ENCODE data around the gene SLC9A8. TPM values are rescaled to one million over a fixed set of nuclear protein-coding genes. Genes with fewer than 3 reads are reported as not detected.

SLC9A8 gene
- total and polyA plus RNA-seq, 7 donors: 6.1 to 19.4 (median 10.6) TPM

DNA sequence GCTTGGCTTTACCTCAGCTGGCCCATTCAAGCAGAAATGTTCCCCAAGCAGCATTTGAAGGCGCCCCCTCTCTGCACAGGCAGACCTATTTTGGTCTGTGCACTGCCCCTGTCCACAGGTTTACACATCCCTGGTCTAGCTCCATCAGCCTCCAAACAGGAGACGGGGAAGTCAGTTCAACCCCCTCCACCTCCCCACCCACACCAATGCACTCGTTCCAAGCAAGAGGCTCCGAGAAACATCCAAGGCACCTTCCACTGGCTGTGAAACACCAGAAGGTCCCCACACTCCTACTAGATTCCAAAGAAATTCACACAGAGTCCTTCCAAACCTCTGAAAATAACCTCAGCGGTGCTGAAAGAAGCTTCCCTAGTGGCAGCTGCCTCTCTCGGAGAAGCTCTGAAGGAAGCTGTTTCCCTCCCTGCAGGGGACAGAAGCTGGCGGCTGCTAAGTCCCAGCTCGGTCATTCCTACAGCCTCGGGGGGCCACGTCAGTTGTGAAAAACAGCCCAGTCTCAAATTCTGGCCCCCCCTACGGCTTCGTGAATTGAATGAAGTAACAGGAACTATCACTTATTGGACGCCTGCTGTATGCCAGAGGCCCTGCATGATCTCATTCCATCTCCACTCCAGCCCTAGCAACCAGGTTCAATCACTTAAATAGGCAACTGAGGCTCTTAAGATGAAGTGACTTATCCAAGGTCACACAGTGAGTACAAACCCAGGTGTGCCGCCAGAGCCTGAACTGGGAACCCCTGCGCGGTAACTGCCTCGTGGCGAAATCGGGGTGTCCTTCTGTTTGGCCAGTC lies 101.9 kb downstream of the SLC9A8 start:
- WGBS, 3 donors: 2 to 4% (median 2%) methylated on average over 19 of the region's 19 CpGs
- Histone ChIP-seq H3K4me1 (peaks cover 48% of the 10 kb centered on the region), H3K9me3 (no peaks in the 10 kb centered on the region), H3K4me3 (peak overlapping the region; percentile 92), H3K27me3 (ENCODE audit: insufficient read depth in 3 of 3, low read length in 2 of 3) (no peaks in the 10 kb centered on the region), H3K27ac (peak overlapping the region; percentile 99), H3K36me3 (ENCODE audit: insufficient read depth in 1 of 2, low read depth in 1 of 2) (peaks cover 0 to 5% of the 10 kb centered on the region in 2 donors)
- DNase-seq (no peak), ATAC-seq (peak in 1 of 4 donors; percentile 0)
- intact Hi-C loops (cut with DNase I): no loop called here
- TF ChIP-seq, protein P1, sequence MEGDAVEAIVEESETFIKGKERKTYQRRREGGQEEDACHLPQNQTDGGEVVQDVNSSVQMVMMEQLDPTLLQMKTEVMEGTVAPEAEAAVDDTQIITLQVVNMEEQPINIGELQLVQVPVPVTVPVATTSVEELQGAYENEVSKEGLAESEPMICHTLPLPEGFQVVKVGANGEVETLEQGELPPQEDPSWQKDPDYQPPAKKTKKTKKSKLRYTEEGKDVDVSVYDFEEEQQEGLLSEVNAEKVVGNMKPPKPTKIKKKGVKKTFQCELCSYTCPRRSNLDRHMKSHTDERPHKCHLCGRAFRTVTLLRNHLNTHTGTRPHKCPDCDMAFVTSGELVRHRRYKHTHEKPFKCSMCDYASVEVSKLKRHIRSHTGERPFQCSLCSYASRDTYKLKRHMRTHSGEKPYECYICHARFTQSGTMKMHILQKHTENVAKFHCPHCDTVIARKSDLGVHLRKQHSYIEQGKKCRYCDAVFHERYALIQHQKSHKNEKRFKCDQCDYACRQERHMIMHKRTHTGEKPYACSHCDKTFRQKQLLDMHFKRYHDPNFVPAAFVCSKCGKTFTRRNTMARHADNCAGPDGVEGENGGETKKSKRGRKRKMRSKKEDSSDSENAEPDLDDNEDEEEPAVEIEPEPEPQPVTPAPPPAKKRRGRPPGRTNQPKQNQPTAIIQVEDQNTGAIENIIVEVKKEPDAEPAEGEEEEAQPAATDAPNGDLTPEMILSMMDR (IDR thresholded peaks at IDR 0.05): no peak

DNA sequence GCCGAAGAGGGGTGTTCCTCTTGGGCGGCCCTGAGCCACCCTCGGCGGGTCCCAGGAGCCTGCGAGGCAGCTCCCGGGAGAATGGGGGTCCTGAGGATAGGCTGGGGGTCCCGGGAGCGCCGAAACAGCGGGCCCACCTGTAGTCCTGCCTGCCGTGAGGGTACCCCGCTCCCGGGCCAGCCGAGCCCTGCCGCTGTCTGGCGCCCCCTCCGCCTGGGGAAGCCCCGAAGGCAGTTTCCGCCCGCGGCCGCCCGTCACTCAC lies 102.4 kb downstream of the SLC9A8 start:
- peaks cover 0 to 5% of the 10 kb centered on the region in 2 donors for H3K36me3 ChIP-seq (ENCODE audit: insufficient read depth in 1 of 2, low read depth in 1 of 2)
- 0 to 4% (median 1%) methylated on average over 13 to 23 of the region's 23 CpGs for WGBS, 3 donors
- TF ChIP-seq, protein P1 (IDR thresholded peaks at IDR 0.05): no peak
- intact Hi-C loops (cut with DNase I): no loop called here
- H3K4me3 ChIP-seq: peak overlapping the region; percentile 92
- peaks cover 44% of the 10 kb centered on the region for H3K4me1 ChIP-seq
- peak in 1 of 2 donors; percentile 38 for DNase-seq
- H3K9me3 ChIP-seq: no peaks in the 10 kb centered on the region
- H3K27ac ChIP-seq: peak overlapping the region; percentile 99
- H3K27me3 ChIP-seq (ENCODE audit: insufficient read depth in 3 of 3, low read length in 2 of 3): no peaks in the 10 kb centered on the region
- ATAC-seq: peak in 3 of 4 donors; percentile 18 to 39 (median 23)

DNA sequence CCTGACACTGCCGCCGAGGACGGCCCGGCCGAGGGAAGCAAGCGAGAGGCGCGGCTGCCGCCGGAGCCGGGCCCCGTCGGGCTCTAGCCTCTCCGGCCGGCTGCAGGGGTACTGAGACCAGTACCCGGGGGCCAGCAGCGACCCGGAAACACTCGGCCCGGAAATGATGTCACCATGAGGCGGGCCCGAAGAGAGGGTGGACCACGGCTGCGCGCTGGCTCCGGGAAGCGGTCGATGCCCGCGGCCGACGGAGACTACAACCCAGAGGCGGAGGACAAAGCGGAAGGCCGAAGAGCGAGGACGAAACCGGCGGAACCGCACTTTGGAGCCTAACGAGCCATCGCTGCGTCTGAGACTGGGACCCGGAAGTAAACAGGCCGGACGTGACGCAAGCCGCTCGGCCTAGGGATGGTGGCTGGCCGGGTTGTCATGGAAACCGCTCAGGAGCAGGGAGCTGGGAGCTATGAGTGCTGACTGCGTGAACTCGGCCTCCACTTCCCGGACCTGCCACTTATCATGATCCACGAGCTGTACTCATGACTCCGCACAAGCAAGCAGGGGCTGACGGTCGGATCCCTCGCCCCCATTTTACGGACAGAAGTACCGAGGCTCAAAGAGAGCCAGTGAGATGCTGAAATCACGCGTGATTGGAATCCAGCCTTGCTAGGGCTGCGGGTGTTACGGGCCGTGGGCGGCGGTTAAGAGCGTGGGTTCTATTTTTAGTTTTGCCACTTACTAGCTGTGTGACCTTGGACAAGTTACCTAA lies 102.9 kb downstream of the SLC9A8 start, which contains the start of gene SPATA2:
Gene SPATA2 (minus strand): TSS at position 150 of the 766 bp plus-strand sequence. CDS start 7,039 bp downstream, outside the sequence.
- peaks cover 39% of the 10 kb centered on the region for H3K4me1 ChIP-seq
- H3K27ac ChIP-seq: peak within 1 kb of the TSS; percentile 99
- ATAC-seq: peak; percentile 90 to 94 (median 92)
- H3K4me3 ChIP-seq: peak within 1 kb of the TSS; percentile 92
- no peaks in the 10 kb centered on the region for H3K27me3 ChIP-seq (ENCODE audit: insufficient read depth in 3 of 3, low read length in 2 of 3)
- H3K36me3 ChIP-seq (ENCODE audit: insufficient read depth in 1 of 2, low read depth in 1 of 2): peaks cover 0 to 5% of the 10 kb centered on the region in 2 donors
- no peaks in the 10 kb centered on the region for H3K9me3 ChIP-seq
- intact Hi-C loops (cut with DNase I): no loop called here
- TF ChIP-seq, protein P1 (IDR thresholded peaks at IDR 0.05): no peak
- peak; percentile 95 to 97 for DNase-seq
- WGBS, 3 donors: 0 to 1% (median 0%) methylated on average over 54 to 69 of the region's 69 CpGs

DNA sequence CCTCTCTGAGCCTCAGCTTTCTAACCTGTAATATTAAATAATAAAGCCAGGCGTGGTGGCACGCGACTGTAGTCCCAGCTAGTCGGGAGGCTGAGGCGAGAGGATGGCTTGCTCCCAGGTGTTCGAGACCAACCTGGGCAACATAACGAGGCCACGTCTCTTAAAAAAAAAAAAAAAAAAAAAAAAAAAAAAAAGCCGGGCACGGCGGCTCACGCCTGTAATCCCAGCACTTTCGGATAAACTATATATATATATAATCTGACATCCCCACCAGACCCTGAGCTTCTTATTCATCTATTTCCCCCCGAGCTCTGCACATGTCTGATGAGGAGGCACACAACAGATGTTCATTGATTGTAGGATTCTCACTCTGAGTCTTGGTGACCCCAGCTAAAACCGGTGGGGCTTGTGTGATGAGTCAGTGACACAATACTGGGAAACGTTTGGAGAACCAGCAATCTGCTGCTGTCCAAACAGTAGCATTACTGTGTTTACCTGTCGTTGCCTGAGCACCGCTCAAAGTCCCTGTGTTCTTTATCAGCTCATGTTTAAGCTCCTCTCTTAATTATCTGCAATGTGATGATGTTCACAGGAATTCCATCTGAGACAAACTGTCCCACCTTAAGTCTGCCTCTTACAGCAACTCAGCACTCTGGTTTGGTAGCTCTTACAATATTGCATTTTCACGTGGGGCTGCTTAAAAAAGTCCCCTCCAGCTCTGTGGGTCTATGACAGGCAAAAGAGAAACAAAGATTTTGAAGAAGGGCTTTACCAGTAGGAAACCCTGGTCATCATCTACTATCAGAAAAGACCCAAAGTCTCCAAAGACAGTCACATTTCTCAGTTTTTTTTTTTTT lies 103.7 kb downstream of the SLC9A8 start:
- intact Hi-C loops (cut with DNase I): no loop called here
- no peaks in the 10 kb centered on the region for H3K27me3 ChIP-seq (ENCODE audit: insufficient read depth in 3 of 3, low read length in 2 of 3)
- ATAC-seq (peak in 1 of 4 donors; percentile 2), DNase-seq (no peak)
- 44 to 51% (median 49%) methylated on average over 18 to 19 of the region's 19 CpGs for WGBS, 3 donors
- H3K4me1 ChIP-seq: peaks cover 32% of the 10 kb centered on the region
- H3K4me3 ChIP-seq: peak overlapping the region; percentile 92
- H3K27ac ChIP-seq: peak overlapping the region; percentile 99
- TF ChIP-seq, protein P1 (IDR thresholded peaks at IDR 0.05): no peak
- no peaks in the 10 kb centered on the region for H3K9me3 ChIP-seq
- H3K36me3 ChIP-seq (ENCODE audit: insufficient read depth in 1 of 2, low read depth in 1 of 2): peaks cover 0 to 5% of the 10 kb centered on the region in 2 donors
